Activated T-helper 1 cell treated with anti-CD3 and anti-CD28 coated beads, Interleukin-2, amount 50 U/mL, for 16 hours (primary cell): ENCODE measurements around the gene THSD7B.
"Not testable (repeated sequence)": the region's sequence is repeated elsewhere in the genome, so short reads cannot be mapped to it uniquely, and the experiment has no call there.

Experiments
- DNase-seq, 2 donors: peaks; one replicate each; pipeline ENCODE4 v3.0.0-alpha.2; 2020; ENCODE audit warnings: low read depth in 1 of 2, low spot score in 1 of 2

Gene THSD7B

DNA sequence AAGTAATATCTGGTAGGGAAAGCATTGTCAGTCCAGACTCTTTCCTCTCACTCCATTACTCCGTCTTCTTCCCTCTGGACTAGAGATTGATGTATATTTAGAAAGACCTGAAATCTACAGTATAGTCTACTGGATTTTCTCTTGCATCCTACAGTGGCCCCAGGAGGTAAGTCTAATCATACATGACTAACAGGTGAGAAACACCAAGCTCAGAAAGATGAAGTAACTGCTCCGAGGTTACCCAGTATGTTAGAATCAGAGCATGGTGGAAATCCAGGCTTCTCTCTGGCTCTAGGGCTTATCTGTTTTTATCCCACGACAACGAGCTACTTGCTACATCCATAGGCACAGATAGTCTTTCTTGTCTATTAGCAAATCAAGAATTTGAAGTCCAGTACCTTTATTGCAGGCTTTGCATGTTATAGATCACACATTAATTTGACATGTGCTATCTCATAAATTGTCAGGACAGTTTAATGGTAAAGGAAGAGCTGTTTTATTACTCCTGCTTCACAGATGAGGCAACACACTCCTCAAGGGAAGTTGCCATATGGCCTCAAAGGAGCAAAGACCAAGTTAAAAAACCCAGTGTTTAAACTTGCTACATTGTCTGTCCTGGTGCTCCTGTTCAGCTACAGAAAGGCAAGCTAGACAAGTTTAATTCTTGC lies 484.3 kb downstream of the THSD7B start:
- DNase-seq: no peak

DNA sequence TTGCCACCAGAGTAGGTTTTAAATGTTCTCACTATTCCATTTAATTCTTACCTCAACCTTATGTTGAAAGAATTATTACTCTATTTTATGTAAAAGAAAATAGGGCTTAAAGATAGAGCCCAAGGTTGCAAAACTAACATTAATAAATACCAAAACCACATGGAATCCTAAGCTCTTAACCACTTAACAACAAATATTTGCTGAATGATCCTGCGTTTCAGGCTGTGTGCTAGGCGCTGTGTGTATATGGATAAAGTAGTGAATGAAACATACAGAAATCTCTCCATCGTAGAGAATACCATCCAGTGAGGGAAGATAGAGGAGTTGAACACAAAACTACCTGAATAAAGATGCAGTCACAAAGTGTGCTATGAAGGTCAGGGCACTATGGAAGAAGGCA lies 485.1 kb downstream of the THSD7B start:
- no peak for DNase-seq

DNA sequence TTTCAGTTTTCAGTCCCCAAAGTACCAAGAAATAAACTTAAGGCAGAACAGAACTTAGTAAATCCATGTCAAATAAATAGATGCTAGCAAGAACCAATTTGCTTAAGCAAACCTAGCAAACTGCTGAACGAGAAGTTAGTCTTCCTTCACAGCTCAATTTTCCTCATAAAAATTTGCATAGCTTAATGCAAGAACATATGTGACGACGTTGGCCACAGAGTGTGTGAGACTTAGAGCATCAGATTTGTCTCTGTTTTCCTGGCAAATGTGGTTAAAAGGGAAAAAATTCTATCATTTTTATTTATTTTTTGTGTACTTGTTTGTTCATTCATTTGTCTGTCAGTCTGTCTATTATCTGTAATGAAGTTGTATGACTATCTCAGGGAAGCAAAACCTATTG lies 485.7 kb downstream of the THSD7B start:
- DNase-seq: no peak

DNA sequence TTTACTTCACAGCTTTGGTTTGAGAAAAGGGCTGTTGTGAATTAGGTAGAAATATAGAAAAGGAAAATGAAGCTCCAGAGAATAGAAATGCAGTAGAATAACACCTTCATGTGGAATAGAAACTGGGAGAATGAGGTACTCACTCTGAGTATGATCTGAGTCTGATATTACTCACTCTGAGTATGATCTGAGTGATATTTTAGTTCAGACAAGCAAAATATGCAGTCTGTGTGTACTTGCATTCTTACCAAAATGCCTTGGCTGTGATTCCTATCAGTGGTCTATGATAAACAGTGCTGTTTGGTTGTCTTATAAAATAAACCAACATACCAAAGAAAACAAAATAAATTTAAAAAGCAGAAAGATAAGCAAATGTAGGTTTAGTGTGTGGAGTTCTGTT lies 487.6 kb downstream of the THSD7B start:
- no peak for DNase-seq

DNA sequence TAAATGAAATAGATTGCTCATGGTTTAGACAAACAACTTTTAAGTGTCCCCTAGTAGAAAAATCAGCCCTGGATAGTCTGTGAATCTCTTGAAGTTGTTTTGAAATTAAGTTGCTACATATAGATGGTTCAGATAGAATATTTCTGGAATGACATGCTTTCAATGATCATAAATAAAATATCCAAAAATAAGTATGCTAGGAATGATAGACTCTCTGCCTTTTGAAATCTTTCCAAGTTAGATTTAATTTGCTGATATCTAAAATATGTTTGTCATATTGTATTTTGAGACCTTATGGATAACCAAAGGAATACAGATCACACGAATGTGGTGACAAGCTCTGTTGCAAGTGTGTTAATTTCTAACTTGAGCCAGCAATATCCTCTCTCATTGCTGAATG lies 488.7 kb downstream of the THSD7B start:
- DNase-seq: no peak

DNA sequence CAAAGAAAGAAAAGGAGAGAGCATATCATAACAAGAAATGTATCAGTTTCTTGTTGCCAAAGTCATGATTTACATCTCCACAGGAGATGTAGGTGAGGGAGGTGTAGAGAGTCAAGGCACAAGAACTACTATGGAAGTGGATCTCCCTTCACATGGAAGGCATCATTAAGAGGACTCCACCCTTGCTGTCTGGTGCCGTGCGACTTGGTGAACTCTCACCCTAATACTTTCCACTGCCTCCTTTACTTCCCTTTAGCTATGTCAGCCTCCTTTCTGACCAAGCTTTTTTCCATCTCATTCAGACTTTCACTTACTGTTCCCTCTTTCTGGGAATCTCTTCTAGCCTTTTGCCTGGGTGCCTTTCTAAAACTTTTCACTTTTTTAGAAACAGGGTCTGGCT lies 490.0 kb downstream of the THSD7B start:
- no peak for DNase-seq

DNA sequence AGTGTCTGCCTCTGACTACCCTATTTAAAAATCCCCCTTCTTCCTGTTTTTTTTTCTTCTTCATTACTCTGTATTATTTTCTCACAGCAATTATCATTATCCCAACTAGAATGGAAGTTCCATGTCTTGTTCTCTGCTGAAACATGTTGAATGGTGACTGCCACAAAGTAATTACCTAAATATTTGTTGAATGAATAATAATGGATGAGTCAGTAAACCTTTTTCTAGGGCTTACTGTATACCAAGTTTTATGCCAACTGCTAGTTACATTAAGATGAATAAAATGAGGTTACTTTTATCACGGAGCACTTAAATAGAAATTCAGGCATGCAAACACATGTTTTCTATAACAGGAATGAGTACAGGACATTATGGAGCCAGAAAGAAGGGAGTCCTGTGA lies 490.6 kb downstream of the THSD7B start:
- DNase-seq: no peak

DNA sequence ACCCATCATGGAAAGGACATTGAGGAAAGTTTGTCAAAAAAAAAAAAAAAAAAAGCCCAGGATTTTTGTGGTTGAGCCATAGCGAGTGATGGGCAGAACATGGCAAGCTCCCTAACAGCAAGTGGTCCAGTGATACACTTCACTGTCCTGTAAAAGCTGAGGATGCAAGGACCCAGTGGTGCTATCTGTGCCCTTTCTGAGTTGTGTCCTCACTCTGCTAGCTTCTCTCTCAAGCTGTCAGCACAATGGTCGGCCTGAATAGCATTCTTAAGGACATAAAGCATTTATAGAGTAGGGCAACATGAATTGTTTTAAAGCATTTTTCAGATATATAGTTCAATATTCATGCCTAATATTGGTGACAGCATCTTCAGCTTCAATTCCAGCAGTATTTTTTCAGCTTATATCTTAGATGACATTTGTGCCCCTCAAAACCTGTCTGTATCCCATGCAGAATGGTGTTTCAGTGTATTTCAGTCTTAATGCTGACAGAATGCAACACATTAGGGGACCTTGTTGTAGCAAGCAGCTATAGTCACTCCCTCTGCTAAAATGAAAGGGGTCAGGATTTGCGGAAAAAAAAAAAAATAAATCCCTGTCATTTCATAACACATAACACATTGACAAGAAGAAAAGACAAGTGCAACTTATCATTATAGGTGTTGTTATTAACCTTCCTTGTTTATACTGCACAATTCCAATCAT lies 496.7 kb downstream of the THSD7B start:
- no peak for DNase-seq

DNA sequence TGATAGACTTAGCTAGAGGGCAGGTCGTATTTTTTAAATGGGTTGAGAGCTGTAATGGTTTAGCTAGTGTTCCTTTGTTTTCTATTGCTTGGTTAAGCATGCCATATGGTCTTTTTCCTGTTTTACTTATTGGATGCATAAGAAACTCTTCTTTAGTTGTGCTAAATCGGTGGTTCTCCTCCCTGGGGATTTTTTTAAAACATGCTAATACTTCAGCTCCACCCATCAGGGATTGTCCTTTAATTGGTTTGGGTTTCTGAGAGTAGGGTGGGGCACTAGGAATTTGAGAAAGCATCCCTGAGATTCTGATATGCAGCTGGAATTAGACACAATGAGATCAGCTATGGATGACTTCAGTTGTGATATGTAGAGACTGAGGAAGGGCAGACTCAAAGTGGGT lies 497.2 kb downstream of the THSD7B start:
- no peak for DNase-seq

DNA sequence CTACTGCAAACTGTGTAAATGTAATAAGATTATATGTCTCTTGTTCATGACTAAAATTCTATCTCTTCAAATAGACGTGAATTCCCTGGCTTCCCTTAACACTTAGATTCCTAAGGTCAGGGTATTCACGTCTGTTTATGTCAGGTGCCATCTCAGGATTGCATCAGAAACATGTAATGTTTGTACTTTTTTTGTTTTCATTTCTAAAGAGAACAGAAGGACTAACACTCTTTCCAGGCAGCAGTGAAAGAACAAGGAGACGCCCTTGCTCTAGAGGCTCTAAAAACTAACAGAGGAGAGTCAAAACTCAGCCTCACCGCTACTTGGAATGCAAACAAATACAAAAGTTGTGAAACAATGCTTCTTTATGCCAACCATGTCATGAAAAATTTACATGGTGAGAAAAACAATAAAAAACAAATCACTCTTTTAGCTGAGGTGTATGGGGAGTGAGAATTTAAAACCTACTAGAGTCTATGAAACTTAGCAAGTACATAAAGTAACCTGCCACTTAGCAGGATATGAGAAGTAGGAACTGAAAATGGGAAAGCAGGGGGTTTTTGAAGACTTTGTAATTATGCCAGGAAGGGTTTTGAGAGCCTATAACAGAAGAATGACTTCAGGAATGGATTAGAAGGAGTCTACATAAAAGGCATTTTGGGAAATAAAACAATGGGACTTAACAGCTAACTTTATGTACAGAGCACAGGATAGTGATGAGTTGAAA lies 522.7 kb downstream of the THSD7B start:
- DNase-seq: no peak

DNA sequence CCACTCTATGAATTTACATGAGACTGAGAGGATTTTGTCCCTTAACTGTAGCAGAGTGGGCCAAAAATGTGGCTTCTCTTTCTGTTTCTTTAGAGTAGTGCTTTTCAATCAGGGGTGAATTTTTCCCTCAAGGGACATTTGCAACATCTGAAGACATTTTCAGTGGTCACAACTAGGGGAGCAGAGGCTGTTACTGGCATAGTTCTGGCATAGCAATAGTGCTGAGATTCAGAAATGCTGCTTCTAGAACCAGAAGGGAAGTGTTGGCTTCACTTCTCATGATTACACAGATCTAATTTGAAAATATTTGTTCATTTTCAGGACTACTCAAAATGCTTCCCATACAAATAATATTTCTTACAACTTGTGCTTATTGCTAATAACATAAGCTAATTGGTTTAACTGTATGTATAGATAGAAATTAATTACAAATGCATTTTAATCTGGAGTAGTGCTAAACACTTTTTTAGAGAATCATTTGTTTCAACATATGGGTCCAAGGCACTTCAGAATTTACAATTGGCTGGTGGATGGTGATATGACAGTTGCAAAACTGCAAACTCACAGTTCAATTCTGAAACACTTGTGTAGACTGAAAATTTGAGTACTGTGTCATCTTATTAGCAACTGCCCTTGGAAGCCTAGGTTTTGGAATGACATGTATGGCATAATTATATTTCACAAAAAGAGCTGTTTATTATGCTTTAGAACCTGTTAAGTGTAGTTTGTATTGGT lies 526.7 kb downstream of the THSD7B start:
- no peak for DNase-seq

DNA sequence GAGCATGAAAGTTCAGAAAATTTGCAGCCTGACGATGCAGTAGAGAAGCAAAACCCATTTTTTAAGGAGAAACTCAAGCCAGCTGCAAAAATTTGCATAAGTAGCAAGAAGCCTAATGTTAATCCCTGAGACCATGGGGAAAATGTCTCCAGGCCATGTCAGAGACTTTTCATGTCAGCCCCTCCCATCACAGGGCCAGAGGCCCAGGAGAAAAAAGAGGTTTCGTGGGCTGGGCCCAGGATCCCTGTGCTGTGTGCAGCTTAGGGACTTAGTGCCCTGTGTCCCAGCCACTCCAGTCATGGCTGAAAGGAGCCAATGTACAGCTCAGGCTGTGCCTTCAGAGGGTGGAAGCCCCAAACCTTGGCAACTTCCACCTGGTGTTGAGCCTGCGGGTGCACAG lies 533.0 kb downstream of the THSD7B start:
- no peak for DNase-seq

DNA sequence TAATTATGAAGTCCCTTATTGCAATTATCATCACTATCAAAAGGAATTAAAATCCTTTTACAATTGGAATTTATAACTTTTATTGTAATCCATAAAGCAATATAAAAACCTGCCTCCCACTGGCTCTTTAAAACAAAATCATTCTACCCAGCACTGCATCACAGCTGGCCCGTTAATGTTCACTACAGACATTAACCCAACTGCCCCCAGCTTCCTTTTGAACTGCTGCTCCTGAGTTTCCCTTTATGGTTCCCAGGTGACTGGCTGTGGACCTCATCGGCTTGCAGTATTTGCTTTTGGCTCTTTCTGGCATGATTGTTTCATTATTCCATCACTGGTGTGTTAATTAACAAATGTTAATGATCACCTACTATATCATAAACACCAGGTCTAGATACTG lies 535.6 kb downstream of the THSD7B start:
- DNase-seq: no peak

DNA sequence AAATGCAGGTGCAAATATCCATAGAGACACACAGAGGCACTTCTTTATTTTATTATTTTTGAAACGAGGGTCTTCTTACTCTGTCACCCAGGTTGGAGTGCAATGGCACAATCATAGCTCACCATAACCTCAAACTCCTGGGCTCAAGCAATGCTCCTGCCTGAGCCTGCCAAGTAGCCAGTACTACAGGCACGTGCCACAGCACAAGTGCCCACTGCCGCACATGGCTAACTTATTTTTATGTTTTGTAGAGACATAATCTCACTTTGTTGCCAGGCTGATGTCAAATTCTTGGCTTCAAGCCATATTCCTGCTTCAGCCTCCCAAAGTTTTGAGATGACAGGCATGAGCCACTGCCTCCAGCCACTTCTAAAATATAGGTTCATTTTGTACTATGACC lies 537.6 kb downstream of the THSD7B start:
- DNase-seq: no peak

DNA sequence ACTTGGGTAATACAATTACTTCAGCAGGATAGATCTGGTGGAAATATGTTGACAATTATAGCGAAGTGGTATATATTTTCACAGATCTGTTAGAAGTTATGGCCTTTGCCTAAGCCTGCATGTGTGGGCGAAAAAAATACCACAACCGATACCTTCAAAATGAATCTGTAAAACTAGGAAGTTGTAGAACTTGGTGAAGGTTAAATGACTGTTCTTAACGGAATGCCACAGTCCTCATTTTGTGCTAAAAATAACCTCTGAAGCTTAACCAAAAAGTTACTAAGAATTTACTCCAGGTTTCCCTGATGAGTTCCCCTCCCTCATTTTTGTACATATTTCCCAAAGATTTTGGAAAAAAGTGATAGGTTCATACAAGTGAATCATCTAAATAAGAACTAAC lies 550.7 kb downstream of the THSD7B start:
- no peak for DNase-seq

DNA sequence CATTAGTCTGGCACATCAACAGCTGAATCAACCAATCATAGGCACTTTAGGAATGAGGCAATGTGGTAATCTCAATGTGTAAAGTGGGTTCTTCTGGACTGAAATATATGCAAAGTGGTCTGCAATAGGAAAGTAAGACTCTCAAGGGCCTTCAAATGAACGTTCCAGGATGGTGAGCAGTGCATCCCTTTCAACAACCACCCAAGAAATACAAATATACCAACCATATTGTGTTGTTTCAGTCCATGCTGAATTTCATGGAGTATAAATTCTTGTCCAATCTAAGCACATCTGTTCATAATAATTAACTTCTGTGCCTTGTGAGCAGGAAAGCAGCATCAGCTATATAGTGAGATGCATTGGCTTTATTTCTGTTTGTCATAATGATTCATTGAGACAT lies 556.2 kb downstream of the THSD7B start:
- no peak for DNase-seq

DNA sequence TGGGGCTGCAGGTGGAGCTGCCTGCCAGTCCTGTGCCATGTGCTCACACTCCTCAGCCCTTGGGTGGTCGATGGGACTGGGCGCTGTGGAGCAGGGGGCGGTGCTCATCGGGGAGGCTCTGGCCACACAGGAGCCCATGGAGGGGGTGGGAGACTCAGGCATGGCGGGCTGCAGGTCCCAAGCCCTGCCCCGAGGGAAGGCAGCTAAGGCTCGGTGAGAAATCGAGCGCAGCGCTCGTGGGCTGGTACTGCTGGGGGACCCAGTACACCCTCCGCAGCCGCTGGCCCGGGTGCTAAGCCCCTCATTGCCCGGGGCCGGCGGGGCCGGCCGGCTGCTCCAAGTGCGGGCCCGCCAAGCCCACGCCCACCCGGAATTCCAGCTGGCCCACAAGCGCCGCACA lies 566.2 kb downstream of the THSD7B start:
- DNase-seq: not testable (repeated sequence)

DNA sequence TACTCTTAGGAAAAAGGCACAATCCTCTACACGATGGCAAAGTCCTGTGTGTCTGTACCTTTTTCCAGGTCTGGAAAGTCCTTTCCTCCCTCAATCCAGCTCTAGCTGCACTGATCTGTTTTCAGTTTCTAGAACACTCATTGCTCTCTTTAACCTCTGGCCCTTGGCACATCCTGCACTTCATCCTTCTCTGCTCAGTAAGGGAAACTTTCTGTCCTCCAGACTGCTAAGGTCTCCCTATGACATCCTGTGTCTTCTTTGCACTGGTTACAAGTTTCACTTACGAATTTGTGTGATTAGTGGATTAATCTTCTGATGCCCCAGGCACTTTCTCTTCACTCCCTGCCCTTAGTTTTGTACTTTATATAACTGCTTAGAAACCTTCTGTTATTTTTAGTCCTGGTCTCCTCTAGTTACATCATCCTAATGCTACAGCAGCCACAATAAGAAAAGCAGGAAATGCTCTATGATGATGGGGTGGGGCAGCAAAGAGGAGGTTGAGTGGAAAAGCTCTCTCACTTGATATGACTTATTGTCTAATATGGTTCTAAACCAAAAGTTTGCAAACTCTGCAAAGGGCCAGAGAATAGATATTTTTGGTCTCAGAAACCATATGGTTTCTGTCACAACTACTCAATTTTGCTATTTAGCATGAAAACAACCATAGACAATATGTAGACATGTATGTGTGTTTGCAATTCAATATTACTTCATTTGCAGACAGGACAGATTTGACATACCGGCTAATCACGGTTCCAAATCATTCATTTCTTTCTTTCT lies 568.2 kb downstream of the THSD7B start:
- DNase-seq: no peak

DNA sequence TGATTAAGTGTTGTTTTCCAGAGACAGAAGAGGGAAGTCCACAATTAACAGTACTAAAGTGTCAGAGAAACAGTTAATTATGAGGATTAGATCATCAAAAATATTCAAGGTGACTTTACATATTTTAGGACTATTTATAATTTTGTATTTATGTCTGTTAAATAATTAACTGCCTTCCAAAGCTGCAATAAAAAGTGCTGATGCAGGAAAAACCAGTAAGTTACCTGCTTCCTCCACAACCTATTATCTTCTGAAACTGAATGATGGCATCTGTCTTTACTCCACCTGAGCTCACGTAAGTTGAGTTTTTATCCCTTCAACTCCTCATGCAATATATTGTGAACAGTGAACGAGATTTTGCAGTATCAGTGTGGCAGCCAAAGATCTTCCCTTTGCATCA lies 570.7 kb downstream of the THSD7B start:
- no peak for DNase-seq

DNA sequence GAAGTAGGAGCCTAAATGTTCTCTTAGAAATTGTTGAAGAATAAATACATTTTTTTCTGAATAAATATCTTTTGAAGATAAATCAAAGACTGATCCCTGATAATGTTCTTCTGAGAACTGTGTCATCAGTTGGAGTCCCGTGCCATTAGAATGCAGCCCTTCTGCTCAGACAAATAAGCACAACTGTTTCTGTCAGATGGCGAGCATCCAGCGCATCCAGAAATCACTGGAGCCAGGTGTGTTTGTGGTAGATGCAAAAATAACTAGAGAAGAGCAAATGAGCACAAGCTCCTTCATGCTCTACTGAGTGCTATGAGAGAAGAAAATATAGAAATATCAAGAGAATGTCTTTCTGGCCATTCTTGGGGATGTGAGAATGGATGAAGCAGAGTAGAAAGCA lies 573.7 kb downstream of the THSD7B start:
- no peak for DNase-seq

DNA sequence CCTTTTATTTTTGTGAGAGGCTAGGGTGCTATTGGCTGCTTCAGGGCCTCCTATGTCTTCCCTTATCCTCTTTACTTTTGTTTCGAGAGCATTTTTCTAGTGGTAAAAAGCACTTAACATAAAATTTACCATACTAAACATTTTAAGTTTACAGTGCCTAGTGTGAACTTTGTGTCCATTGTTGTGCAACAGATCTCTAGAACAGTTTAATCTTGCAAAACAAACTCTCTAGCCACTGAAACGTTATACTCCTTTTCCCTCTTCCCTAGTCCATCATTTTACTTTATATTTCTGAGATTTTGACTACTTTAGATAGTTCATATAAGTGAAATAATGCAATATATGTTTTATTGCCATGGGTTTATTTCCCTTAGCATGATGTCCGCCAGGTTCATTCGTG lies 580.6 kb downstream of the THSD7B start:
- DNase-seq: no peak
